PC-9 (cell line): ENCODE measurements around the gene HAPLN2. TPM values are rescaled to one million over a fixed set of nuclear protein-coding genes. Genes with fewer than 3 reads are reported as not detected.

ENCODE experiments used
- BruUV-seq: library from RNA; stranded (reverse); fragments of 400-500 nt; replicated peaks from 2 replicates; lab custom pipeline; 2021; lab: Mats Ljungman, UMichigan
- CTCF ChIA-PET: fragments of 300-600 bp; sonication (Branson Sonifier 250); formaldehyde crosslinking; loops from one replicate; lab custom pipeline; 2022; ENCODE audit warnings: antibody characterized with exemption; lab: Charles Lee
- POLR2A ChIA-PET: fragments of 300-600 bp; sonication (Branson Sonifier 250); formaldehyde crosslinking; loops from one replicate; lab custom pipeline; 2022; ENCODE audit warnings: antibody characterized with exemption; ENCODE audit not compliant: unreplicated experiment; lab: Charles Lee
- DNase-seq, 2 experiments: peaks; one replicate each; pipeline versions ENCODE4 v3.0.0 to v3.0.0-alpha.2; 2015 to 2022; ENCODE audit warnings: mixed read lengths in 1 of 2
- H2AFZ ChIP-seq: fragments of 200-600 bp; sonication (generic); 2 replicates; pipeline ENCODE4 v1.8.1; 2017; ENCODE audit warnings: antibody characterized with exemption
- H3F3A ChIP-seq: fragments of 200-600 bp; sonication (generic); 2 replicates; pipeline ENCODE4 v1.8.1; 2017; ENCODE audit warnings: antibody characterized with exemption, mild to moderate bottlenecking, low read depth; ENCODE audit not compliant: insufficient read depth
- H3K27ac ChIP-seq: fragments of 200-600 bp; sonication (generic); 2 replicates; pipeline ENCODE4 v1.6.1; 2016; ENCODE audit warnings: mixed run types
- H3K27me3 ChIP-seq: fragments of 200-600 bp; sonication (generic); 2 replicates; pipeline ENCODE4 v1.6.1; 2016; ENCODE audit warnings: low read depth, mixed run types; ENCODE audit not compliant: insufficient read depth
- H3K36me3 ChIP-seq: fragments of 200-600 bp; sonication (generic); 2 replicates; pipeline ENCODE4 v1.6.1; 2016; ENCODE audit warnings: low read depth, mixed run types
- H3K4me1 ChIP-seq: fragments of 200-600 bp; sonication (generic); replicated peaks from 2 replicates; pipeline ENCODE4 v1.6.1; 2016; ENCODE audit warnings: mixed run types; ENCODE audit not compliant: insufficient read depth
- H3K4me2 ChIP-seq: fragments of 200-600 bp; sonication (generic); 2 replicates; pipeline ENCODE4 v1.6.1; 2017; ENCODE audit warnings: mixed run types
- H3K4me3 ChIP-seq: fragments of 200-600 bp; sonication (generic); 2 replicates; pipeline ENCODE4 v1.6.1; 2016; ENCODE audit warnings: mixed run types
- H3K79me2 ChIP-seq: fragments of 200-600 bp; sonication (generic); 2 replicates; pipeline ENCODE4 v1.6.1; 2017; ENCODE audit warnings: low read depth, mixed run types
- H3K9me2 ChIP-seq: fragments of 200-600 bp; sonication (generic); 2 replicates; pipeline ENCODE4 v1.8.1; 2017; ENCODE audit warnings: mild to moderate bottlenecking; ENCODE audit not compliant: insufficient read depth
- H3K9me3 ChIP-seq: fragments of 200-600 bp; sonication (generic); 2 replicates; pipeline ENCODE4 v1.8.1; 2016; ENCODE audit warnings: low read depth; ENCODE audit not compliant: insufficient read depth
- H4K20me1 ChIP-seq: fragments of 200-600 bp; sonication (generic); 2 replicates; pipeline ENCODE4 v1.8.1; 2017; ENCODE audit not compliant: insufficient read depth
- EZH2 ChIP-seq: fragments of 200-600 bp; sonication (generic); IDR thresholded peaks from 2 replicates; pipeline ENCODE4 v1.8.0; 2017; ENCODE audit warnings: antibody characterized with exemption, low read depth
- intact Hi-C: fragments of 100-400 bp; cut with micrococcal nuclease; formaldehyde crosslinking; loops from one replicate; pipeline ENCODE4 v1.10.0; 2022; ENCODE audit not compliant: unreplicated experiment
- total RNA-seq: library from RNA; stranded (reverse); gene quantifications from 2 replicates; pipeline ENCODE4 v1.2.3, GENCODE V29; 2021
- TF ChIP-seq, protein P1 (sequence below): fragments of 200-600 bp; sonication (generic); conservative IDR thresholded peaks from 2 replicates; pipeline ENCODE4 v1.6.1; 2017; ENCODE audit warnings: mixed run types, antibody characterized with exemption, mild to moderate bottlenecking, moderate library complexity

The HAPLN2 gene
- total RNA-seq, 1 experiment from 2014 or later: not detected

DNA sequence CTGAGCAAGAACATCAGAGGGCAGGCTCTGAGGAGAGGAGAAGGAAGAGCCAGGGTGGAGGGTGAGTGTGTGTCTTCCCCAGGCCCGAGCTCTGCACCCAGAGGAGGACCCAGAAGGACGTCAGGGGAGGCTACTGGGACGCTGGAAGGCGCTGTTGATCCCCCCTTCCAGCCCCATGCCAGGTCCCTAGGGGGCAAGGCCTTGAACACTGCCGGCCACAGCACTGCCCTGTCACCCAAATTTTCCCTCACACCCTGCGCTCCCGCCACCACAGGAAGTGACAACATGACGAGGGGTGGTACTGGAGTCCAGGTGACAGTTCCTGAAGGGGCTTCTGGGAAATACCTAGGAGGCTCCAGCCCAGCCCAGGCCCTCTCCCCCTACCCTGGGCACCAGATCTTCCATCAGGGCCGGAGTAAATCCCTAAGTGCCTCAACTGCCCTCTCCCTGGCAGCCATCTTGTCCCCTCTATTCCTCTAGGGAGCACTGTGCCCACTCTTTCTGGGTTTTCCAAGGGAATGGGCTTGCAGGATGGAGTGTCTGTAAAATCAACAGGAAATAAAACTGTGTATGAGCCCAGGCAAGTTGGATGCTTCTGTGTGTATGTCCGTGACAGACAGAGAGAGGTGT lies 39.8 kb downstream of the HAPLN2 start:
- no peak for DNase-seq
- Histone ChIP-seq H3K9me3 (no peaks in the 10 kb centered on the region), H3K79me2 (peaks cover 65% of the 10 kb centered on the region), H3K27me3 (no peaks in the 10 kb centered on the region), H3K27ac (no peak overlapping the region), H3K9me2 (no peaks in the 10 kb centered on the region), H3F3A (peaks cover 31% of the 10 kb centered on the region; the same call in 1 of the 2 replicates), H3K36me3 (peaks cover 27% of the 10 kb centered on the region), H4K20me1 (peaks cover 58% of the 10 kb centered on the region), H3K4me3 (peak overlapping the region; percentile 58), H3K4me2 (peak overlapping the region; percentile 92), H3K4me1 (peaks cover 22% of the 10 kb centered on the region), H2AFZ (no peak overlapping the region)
- ChIA-PET POLR2A (no interaction called here), CTCF (interaction anchor here (0.5 to 1.0 kb wide), 2 partner anchors 18 to 48 kb away, joined by 3 to 4 read pairs; partner anchors contain the start of gene NES)
- intact Hi-C loops: no loop called here
- BruUV-seq: no TSS peak
- TF ChIP-seq EZH2: no peak
- TF ChIP-seq, protein P1, sequence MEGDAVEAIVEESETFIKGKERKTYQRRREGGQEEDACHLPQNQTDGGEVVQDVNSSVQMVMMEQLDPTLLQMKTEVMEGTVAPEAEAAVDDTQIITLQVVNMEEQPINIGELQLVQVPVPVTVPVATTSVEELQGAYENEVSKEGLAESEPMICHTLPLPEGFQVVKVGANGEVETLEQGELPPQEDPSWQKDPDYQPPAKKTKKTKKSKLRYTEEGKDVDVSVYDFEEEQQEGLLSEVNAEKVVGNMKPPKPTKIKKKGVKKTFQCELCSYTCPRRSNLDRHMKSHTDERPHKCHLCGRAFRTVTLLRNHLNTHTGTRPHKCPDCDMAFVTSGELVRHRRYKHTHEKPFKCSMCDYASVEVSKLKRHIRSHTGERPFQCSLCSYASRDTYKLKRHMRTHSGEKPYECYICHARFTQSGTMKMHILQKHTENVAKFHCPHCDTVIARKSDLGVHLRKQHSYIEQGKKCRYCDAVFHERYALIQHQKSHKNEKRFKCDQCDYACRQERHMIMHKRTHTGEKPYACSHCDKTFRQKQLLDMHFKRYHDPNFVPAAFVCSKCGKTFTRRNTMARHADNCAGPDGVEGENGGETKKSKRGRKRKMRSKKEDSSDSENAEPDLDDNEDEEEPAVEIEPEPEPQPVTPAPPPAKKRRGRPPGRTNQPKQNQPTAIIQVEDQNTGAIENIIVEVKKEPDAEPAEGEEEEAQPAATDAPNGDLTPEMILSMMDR: no peak

DNA sequence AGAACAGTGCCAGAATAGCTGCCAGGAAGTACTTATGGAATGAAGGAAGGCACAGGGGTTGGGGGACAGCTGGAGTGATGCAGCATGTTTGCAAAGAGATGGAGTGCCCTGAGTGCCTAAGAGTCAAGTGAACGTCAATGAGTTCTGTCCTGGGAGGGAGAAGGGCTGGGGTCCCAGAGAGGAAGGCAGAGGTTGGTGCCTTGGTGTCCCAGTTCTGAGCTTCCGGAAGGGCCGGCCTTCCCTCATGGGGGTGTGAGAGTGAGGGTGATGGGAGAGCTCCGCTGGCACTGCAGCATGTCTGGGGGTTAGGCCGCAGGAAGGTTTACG lies 40.4 kb downstream of the HAPLN2 start:
- ChIA-PET POLR2A (no interaction called here), CTCF (interaction anchor here (0.5 to 1.0 kb wide), 3 partner anchors 18 to 47 kb away, joined by 3 to 5 read pairs (median 4); partner anchors contain the start of gene NES)
- Histone ChIP-seq H3K9me2 (no peaks in the 10 kb centered on the region), H4K20me1 (peaks cover 52% of the 10 kb centered on the region), H2AFZ (no peak overlapping the region), H3F3A (peaks cover 31% of the 10 kb centered on the region; the same call in 1 of the 2 replicates), H3K9me3 (no peaks in the 10 kb centered on the region), H3K79me2 (peaks cover 59% of the 10 kb centered on the region), H3K4me1 (peaks cover 22% of the 10 kb centered on the region), H3K4me2 (peak overlapping the region; percentile 92), H3K4me3 (peak overlapping the region; percentile 58), H3K27me3 (no peaks in the 10 kb centered on the region), H3K27ac (no peak overlapping the region), H3K36me3 (peaks cover 23% of the 10 kb centered on the region)
- intact Hi-C loops: no loop called here
- no TSS peak for BruUV-seq
- no peak for DNase-seq
- TF ChIP-seq, protein P1: no peak
- TF ChIP-seq EZH2: no peak

GRCh38 chr1:156659988-156660751 lies 41.0 kb downstream of the HAPLN2 start:
- peaks cover 31% of the 10 kb centered on the region; the same call in 1 of the 2 replicates for H3F3A ChIP-seq
- intact Hi-C loops: loop anchor here (1.0 kb wide), 5 partner anchors 18 to 65 kb away; no protein-coding TSS in a partner anchor
- peaks cover 25% of the 10 kb centered on the region for H3K4me1 ChIP-seq
- H3K4me3 ChIP-seq: peak overlapping the region; percentile 73
- H3K9me2 ChIP-seq: no peaks in the 10 kb centered on the region
- H4K20me1 ChIP-seq: peaks cover 47% of the 10 kb centered on the region
- H3K36me3 ChIP-seq: peaks cover 18% of the 10 kb centered on the region
- peaks cover 55% of the 10 kb centered on the region for H3K79me2 ChIP-seq
- peak overlapping the region; percentile 92 for H3K4me2 ChIP-seq
- TF ChIP-seq EZH2: no peak
- TF ChIP-seq, protein P1: peak; percentile 98
- H3K27me3 ChIP-seq: no peaks in the 10 kb centered on the region
- no peak overlapping the region for H2AFZ ChIP-seq
- POLR2A ChIA-PET: interaction anchor here (0.6 kb wide), 1 partner anchor 239 kb away, joined by 3 read pairs; no protein-coding TSS in a partner anchor
- CTCF ChIA-PET: interaction anchor here (0.6 to 1.4 kb wide), 5 partner anchors 17 to 66 kb away, joined by 3 to 7 read pairs (median 4); partner anchors contain the start of gene NES
- peak; percentile 90 to 97 for DNase-seq
- H3K9me3 ChIP-seq: no peaks in the 10 kb centered on the region
- TSS peak; percentile 67 for BruUV-seq
- peak overlapping the region; percentile 86 for H3K27ac ChIP-seq
